HK-2 (cell line): Measurements from ENCODE around the gene CAPN11.
"Not testable (repeated sequence)": the region's sequence is repeated elsewhere in the genome, so short reads cannot be mapped to it uniquely, and the experiment has no call there.

Source experiments
- DNase-seq: peaks from one replicate; pipeline ENCODE4 v3.0.0-alpha.2; 2018; ENCODE audit not compliant: unreplicated experiment

CAPN11 gene

DNA sequence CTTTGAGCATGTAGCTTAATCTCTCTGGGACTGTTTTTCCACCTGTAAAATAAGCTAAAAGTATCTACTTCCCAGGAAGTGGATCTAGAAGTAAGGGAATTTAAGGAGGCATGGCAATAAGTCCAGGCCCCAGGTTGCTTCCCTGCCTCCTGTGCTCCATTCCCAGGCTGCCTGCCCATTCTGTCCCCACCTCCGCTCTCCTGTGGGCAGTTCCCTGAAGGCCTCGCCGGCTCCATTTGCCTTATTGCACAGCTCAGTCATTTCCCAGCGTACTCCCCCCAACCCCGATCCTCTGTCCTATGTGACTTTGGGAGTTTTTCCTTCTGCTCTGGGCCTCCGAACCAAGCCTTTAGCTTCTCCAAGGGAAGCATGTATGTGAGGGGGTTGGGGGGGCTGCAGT lies 69.4 kb downstream of the CAPN11 start:
- DNase-seq, result no peak

DNA sequence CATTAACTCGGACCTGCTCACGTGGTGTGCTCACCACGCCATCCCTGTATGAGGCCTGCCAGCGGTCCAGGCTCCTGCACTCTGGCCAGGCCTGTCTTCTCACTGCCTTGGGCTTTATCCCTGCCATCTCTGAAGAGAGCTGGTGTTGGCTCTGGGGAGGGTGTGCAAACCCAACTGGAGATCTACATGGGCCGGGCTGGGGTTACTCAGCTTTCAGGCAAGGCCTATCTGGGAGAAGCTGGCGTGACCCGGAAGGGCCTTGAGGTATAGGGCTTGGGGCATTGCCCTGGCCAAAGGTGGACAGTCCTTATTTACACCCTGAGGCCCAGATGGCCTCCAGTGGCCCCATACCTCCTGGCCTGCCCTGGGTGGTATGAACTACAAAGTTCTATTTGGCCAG lies 69.8 kb downstream of the CAPN11 start:
- DNase-seq, result no peak

DNA sequence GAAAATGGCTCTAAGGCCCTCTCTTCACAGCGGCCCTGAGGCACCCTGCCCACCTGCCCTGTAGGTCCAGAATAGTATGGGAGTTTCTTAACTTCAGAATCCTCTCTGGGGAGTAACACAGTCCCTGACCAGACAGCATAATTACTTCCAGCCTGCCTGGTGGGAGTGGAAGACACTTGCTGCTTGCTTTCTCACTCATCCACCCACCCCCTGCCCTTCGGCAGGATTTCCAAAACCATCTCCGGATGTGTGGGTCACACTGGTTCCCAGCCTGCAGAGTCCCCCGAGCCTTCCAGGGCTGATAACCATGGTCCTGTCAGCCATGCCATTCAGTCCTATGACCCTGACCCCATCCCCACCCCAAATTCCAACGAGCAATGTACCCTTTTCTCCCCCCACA lies 70.2 kb downstream of the CAPN11 start:
- DNase-seq, result no peak

DNA sequence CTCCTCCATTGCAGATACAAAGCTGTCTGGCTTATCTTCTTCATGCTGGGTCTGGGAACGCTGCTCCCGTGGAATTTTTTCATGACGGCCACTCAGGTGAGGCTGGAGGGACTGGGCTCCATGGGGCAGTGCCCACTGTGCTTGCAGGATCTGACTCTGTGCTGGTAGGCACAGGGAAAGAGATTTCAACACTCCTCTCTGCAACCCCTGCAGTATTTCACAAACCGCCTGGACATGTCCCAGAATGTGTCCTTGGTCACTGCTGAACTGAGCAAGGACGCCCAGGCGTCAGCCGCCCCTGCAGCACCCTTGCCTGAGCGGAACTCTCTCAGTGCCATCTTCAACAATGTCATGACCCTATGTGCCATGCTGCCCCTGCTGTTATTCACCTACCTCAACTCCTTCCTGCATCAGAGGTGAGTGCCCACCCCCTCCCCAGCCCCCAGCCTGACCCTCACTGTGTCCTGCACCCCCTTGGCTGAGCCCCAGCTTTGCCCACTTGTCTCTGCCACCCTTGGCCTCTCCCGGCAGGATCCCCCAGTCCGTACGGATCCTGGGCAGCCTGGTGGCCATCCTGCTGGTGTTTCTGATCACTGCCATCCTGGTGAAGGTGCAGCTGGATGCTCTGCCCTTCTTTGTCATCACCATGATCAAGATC lies 70.9 kb downstream of the CAPN11 start:
- DNase-seq, result no peak

DNA sequence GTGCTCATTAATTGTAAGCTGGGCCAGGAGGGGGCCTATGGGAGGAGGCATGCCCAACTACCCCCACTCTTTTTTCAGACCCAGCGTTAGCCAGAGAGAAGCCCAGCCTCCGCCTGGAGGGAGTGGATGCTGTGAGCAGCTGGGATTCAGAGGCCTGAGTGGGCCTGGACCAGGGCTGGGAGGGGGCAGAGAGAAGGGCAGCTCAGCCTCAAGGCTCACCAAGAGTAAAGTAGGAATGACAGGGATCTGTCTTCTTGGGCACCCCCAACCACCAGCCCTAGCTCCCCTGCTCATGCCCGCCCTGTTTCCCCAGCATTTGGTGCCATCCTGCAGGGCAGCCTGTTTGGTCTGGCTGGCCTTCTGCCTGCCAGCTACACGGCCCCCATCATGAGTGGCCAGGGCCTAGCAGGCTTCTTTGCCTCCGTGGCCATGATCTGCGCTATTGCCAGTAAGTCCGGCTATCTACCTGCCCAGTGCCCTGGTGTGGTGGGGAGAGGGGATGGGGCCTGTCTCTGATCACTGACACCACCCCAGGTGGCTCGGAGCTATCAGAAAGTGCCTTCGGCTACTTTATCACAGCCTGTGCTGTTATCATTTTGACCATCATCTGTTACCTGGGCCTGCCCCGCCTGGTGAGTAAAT lies 71.5 kb downstream of the CAPN11 start:
- DNase-seq, result no peak

DNA sequence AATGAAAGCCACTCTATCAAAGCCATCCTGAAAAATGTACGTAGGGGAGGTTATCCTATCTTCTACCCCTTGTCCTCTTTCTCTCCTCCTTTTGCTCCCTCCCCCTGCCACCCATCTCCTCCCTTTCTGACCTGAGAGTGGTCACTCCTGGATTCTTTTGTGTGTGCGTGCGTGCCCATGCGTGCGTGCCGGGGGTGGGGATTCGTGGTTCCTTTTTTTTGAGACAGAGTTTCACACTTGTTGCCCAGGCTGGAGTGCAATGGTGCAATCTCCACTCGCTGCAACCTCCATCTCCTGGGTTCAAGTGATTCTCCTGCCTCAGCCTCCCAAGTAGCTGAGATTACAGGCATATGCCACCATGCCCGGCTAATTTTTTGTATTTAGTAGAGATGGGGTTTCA lies 72.8 kb downstream of the CAPN11 start:
- DNase-seq, result not testable (repeated sequence)

DNA sequence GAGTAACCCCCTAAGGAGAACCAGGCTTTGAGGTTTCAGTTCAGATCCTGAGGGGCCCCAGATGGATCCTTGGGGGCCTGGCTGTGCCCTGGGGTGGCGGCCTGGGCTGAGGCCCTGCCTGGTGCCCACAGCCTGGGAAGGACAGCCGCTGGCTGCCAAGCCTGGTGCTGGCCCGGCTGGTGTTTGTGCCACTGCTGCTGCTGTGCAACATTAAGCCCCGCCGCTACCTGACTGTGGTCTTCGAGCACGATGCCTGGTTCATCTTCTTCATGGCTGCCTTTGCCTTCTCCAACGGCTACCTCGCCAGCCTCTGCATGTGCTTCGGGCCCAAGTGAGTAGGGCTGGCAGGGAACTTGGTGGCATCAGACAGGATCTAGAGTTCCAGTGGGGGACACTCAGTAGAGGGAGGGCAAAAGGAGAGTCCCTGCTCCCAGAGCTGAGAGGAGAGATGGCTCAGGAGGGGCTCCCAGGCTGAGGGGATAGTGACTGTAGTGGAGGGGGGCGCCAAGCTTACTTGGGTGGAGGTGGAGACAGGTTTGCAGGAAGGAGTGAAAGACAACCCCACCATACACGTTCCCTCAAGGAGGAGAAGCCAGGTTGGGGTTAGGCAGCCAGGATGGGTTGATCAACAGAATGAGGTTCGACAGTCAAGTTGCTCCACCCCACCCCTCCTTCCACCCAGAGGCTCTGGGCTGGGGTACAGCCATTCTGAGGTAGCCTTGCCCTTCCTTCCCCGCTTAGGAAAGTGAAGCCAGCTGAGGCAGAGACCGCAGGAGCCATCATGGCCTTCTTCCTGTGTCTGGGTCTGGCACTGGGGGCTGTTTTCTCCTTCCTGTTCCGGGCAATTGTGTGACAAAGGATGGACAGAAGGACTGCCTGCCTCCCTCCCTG lies 74.3 kb downstream of the CAPN11 start:
- DNase-seq, result no peak

DNA sequence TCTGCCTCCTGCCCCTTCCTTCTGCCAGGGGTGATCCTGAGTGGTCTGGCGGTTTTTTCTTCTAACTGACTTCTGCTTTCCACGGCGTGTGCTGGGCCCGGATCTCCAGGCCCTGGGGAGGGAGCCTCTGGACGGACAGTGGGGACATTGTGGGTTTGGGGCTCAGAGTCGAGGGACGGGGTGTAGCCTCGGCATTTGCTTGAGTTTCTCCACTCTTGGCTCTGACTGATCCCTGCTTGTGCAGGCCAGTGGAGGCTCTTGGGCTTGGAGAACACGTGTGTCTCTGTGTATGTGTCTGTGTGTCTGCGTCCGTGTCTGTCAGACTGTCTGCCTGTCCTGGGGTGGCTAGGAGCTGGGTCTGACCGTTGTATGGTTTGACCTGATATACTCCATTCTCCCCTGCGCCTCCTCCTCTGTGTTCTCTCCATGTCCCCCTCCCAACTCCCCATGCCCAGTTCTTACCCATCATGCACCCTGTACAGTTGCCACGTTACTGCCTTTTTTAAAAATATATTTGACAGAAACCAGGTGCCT lies 75.0 kb downstream of the CAPN11 start:
- no peak for DNase-seq
